HepG2 (cell line): ENCODE results near the gene CELF5. TPM values are rescaled to one million over a fixed set of nuclear protein-coding genes. Genes with fewer than 3 reads are reported as not detected.

Experiments used
- FOXA1 ChIP-seq, 2 experiments: fragments of 450-650 bp in 1 of 2; sonication (generic) in 1 of 2; formaldehyde crosslinking in 1 of 2; IDR thresholded peaks; 2 replicates each; pipeline versions ENCODE4 v1.4.0 to v1.6.1; 2016 to 2020; ENCODE audit warnings: missing genetic modification reagents in 1 of 2
- ISL2 ChIP-seq: sonication (generic); formaldehyde crosslinking; IDR thresholded peaks from 2 replicates; pipeline ENCODE4 v1.5.0; 2020; ENCODE audit warnings: missing genetic modification reagents
- MEF2D ChIP-seq: sonication (generic); formaldehyde crosslinking; IDR thresholded peaks from 2 replicates; pipeline ENCODE4 v1.5.1; 2020; ENCODE audit warnings: mild to moderate bottlenecking, missing genetic modification reagents
- NFE2 ChIP-seq: sonication (generic); formaldehyde crosslinking; IDR thresholded peaks from 2 replicates; pipeline ENCODE4 v1.4.0; 2020; ENCODE audit warnings: missing genetic modification reagents
- NR2F1 ChIP-seq, 2 experiments: fragments of 450-650 bp in 1 of 2; formaldehyde crosslinking in 1 of 2; IDR thresholded peaks; 2 replicates each; pipeline versions ENCODE4 v1.5.0 to v1.6.1; 2016 to 2020; ENCODE audit warnings: mild to moderate bottlenecking in 1 of 2, missing compliant biosample characterization in 1 of 2, missing genetic modification reagents in 1 of 2, moderate library complexity in 1 of 2
- NR2F2 ChIP-seq: IDR thresholded peaks from 2 replicates; pipeline ENCODE4 v1.6.1; 2012; ENCODE audit warnings: low read depth, inconsistent platforms, borderline replicate concordance
- POLR2A ChIP-seq, 2 experiments: IDR thresholded peaks; 2 replicates each; pipeline ENCODE4 v1.6.1; 2011; ENCODE audit warnings: low read depth in 2 of 2, low read length in 2 of 2, mild to moderate bottlenecking in 1 of 2, moderate library complexity in 1 of 2; ENCODE audit not compliant: insufficient read depth in 1 of 2
- PTBP1 ChIP-seq: fragments of 200-400 bp; formaldehyde crosslinking; IDR thresholded peaks from 2 replicates; pipeline ENCODE4 v1.6.1; 2018; ENCODE audit warnings: low read length, low read depth; ENCODE audit not compliant: poor library complexity, severe bottlenecking
- SOX6 ChIP-seq, 2 experiments: fragments of 450-650 bp in 1 of 2; sonication (generic) in 1 of 2; formaldehyde crosslinking in 1 of 2; IDR thresholded peaks; 2 replicates each; pipeline versions ENCODE4 v1.4.0 to v1.6.1; 2017 to 2020; ENCODE audit warnings: antibody characterized with exemption in 1 of 2, mild to moderate bottlenecking in 1 of 2, missing genetic modification reagents in 1 of 2
- STAG1 ChIP-seq: sonication (generic); formaldehyde crosslinking; IDR thresholded peaks from 2 replicates; pipeline ENCODE4 v1.4.0; 2020; ENCODE audit warnings: missing genetic modification reagents
- YEATS4 ChIP-seq: sonication (generic); formaldehyde crosslinking; IDR thresholded peaks from 2 replicates; pipeline ENCODE4 v1.4.0; 2020; ENCODE audit warnings: missing genetic modification reagents, borderline replicate concordance
- ZFP90 ChIP-seq: sonication (generic); formaldehyde crosslinking; IDR thresholded peaks from 2 replicates; pipeline ENCODE4 v1.8.0; 2022; ENCODE audit warnings: missing genetic modification reagents, mild to moderate bottlenecking, inconsistent platforms, borderline replicate concordance
- ZNF256 ChIP-seq: sonication (generic); formaldehyde crosslinking; conservative IDR thresholded peaks from 2 replicates; pipeline ENCODE4 v1.4.0; 2020; ENCODE audit warnings: missing genetic modification reagents
- ZNF468 ChIP-seq: sonication (generic); formaldehyde crosslinking; IDR thresholded peaks from 2 replicates; pipeline ENCODE4 v1.8.0; 2022; ENCODE audit warnings: mild to moderate bottlenecking, moderate library complexity, missing genetic modification reagents
- ZNF557 ChIP-seq: sonication (generic); formaldehyde crosslinking; IDR thresholded peaks from 2 replicates; pipeline ENCODE4 v1.4.0; 2020; ENCODE audit warnings: missing genetic modification reagents
- ZNF883 ChIP-seq: sonication (generic); formaldehyde crosslinking; IDR thresholded peaks from 2 replicates; pipeline ENCODE4 v1.5.1; 2020; ENCODE audit warnings: mild to moderate bottlenecking, missing genetic modification reagents; ENCODE audit errors: not compliant biosample characterization
- polyA plus RNA-seq, 8 experiments: library from polyadenylated mRNA; depleted of rRNA in 3 of 8; stranded (reverse) in 7 of 8; unstranded in 1 of 8; fragments of >200 nt; fragmentation: Illumina TruSeq in 4 of 8; extraction: Trizol in 4 of 8; gene quantifications; 2 replicates each; pipeline versions ENCODE4 v1.2.1 to v1.2.3, GENCODE V29; 2011 to 2016; ENCODE audit warnings: low read depth in 4 of 8, missing spikeins in 1 of 8, mixed read lengths in 1 of 8; ENCODE audit not compliant: insufficient read depth in 1 of 8
- total RNA-seq, 5 experiments: library from RNA; depleted of rRNA; stranded (reverse); fragments of >200 nt; fragmentation: Illumina TruSeq; extraction: Trizol; gene quantifications; 2 replicates each; pipeline ENCODE4 v1.2.3, GENCODE V29; 2016; ENCODE audit warnings: low read depth in 1 of 5
- TF ChIP-seq, protein P1 (sequence below): sonication (generic); formaldehyde crosslinking; IDR thresholded peaks from 2 replicates; pipeline ENCODE4 v1.5.0; 2020; ENCODE audit warnings: missing genetic modification reagents
- TF ChIP-seq, protein P2 (sequence below): IDR thresholded peaks from 2 replicates; pipeline ENCODE4 v1.6.1; 2012; ENCODE audit warnings: inconsistent platforms
- TF ChIP-seq, protein P3 (sequence below): sonication (generic); formaldehyde crosslinking; conservative IDR thresholded peaks from 2 replicates; pipeline ENCODE4 v1.4.0; 2020; ENCODE audit warnings: mild to moderate bottlenecking, missing genetic modification reagents, moderate library complexity
- TF ChIP-seq, protein P4 (sequence below): sonication (generic); formaldehyde crosslinking; IDR thresholded peaks from 2 replicates; pipeline ENCODE4 v1.5.1; 2020; ENCODE audit warnings: mild to moderate bottlenecking, missing genetic modification reagents, moderate library complexity

Gene CELF5
- total and polyA plus RNA-seq, 2 of the 13 experiments (the other 11 are each of a cell fraction or from before 2014, with no cell fraction given) = 0.31 to 0.84 TPM

DNA sequence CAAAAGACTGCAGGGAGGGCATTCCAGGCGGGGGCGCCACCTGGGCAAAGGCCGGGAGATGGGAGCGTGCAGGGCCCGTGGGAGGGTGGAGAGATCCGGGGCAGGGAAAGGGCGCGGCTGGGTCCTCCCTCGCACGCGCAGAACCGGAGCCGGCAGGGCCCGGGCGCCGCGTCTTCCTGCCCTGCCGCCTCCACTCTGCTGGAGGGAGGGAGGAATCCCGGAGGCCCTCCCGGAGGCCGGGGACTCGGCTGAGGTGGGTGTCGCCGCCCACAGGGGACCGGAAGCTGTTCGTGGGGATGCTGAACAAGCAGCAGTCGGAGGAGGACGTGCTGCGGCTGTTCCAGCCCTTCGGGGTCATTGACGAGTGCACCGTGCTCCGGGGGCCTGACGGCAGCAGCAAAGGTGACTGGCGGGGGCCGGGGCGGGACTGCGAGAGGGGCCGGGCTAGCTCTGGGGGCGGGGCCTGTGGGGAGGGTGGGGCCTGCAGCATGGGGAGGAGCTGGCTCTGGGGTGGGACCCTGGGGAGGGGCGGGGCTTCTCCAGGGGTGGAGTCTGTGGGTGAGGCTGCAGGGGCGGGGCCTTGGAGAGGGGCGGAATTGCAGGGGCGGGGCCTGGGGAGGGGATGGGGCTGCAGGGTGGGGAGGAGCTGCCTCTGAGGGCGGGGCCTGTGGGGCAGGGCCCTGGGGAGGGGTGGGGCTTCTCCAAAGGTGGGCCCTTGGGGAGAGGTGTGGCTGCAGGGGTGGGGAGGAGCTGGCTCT is 51.3 kb downstream of the CELF5 start (continued):
- TF ChIP-seq STAG1 (CRISPR knock-in tag) (peak; percentile 40), SOX6 (IDR thresholded peaks at IDR 0.05) (no peak), SOX6 (CRISPR knock-in tag; IDR thresholded peaks at IDR 0.05) (peak; percentile 25; the same call in 1 of the 2 replicates), FOXA1 (IDR thresholded peaks at IDR 0.05) (no peak), FOXA1 (CRISPR knock-in tag; IDR thresholded peaks at IDR 0.05) (no peak), POLR2A (IDR thresholded peaks at IDR 0.05; ENCODE audit: insufficient read depth in 1 of 2, low read depth in 2 of 2, low read length in 2 of 2) (peak in 1 of 2 experiments; percentile 48; a peak in 1 of 4 replicates), ZNF883 (CRISPR knock-in tag) (peak; percentile 76), ZFP90 (0 out of 2 replicates have a peak, but pooled peaks have one; percentile 83), ZNF557 (CRISPR knock-in tag) (no peak), YEATS4 (CRISPR knock-in tag) (peak; percentile 71), ZNF256 (0 out of 2 replicates have a peak, but pooled peaks have one; percentile 42), NR2F2 (no peak), PTBP1 (no peak), NR2F1 (CRISPR knock-in tag; IDR thresholded peaks at IDR 0.05) (peak in 1 of 2 experiments; percentile 11; a peak in 1 of 4 replicates), ZNF468 (CRISPR knock-in tag) (no peak), MEF2D (0 out of 2 replicates have a peak, but pooled peaks have one; percentile 51), NFE2 (no peak), ISL2 (CRISPR knock-in tag) (peak; percentile 31; the same call in 1 of the 2 replicates)
- TF ChIP-seq, protein P1, sequence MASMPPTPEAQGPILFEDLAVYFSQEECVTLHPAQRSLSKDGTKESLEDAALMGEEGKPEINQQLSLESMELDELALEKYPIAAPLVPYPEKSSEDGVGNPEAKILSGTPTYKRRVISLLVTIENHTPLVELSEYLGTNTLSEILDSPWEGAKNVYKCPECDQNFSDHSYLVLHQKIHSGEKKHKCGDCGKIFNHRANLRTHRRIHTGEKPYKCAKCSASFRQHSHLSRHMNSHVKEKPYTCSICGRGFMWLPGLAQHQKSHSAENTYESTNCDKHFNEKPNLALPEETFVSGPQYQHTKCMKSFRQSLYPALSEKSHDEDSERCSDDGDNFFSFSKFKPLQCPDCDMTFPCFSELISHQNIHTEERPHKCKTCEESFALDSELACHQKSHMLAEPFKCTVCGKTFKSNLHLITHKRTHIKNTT (CRISPR knock-in tag) = no peak
- TF ChIP-seq, protein P2, sequence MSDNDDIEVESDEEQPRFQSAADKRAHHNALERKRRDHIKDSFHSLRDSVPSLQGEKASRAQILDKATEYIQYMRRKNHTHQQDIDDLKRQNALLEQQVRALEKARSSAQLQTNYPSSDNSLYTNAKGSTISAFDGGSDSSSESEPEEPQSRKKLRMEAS = 0 out of 2 replicates have a peak, but pooled peaks have one; percentile 22
- TF ChIP-seq, protein P3, sequence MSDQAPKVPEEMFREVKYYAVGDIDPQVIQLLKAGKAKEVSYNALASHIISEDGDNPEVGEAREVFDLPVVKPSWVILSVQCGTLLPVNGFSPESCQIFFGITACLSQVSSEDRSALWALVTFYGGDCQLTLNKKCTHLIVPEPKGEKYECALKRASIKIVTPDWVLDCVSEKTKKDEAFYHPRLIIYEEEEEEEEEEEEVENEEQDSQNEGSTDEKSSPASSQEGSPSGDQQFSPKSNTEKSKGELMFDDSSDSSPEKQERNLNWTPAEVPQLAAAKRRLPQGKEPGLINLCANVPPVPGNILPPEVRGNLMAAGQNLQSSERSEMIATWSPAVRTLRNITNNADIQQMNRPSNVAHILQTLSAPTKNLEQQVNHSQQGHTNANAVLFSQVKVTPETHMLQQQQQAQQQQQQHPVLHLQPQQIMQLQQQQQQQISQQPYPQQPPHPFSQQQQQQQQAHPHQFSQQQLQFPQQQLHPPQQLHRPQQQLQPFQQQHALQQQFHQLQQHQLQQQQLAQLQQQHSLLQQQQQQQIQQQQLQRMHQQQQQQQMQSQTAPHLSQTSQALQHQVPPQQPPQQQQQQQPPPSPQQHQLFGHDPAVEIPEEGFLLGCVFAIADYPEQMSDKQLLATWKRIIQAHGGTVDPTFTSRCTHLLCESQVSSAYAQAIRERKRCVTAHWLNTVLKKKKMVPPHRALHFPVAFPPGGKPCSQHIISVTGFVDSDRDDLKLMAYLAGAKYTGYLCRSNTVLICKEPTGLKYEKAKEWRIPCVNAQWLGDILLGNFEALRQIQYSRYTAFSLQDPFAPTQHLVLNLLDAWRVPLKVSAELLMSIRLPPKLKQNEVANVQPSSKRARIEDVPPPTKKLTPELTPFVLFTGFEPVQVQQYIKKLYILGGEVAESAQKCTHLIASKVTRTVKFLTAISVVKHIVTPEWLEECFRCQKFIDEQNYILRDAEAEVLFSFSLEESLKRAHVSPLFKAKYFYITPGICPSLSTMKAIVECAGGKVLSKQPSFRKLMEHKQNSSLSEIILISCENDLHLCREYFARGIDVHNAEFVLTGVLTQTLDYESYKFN (CRISPR knock-in tag) = peak; percentile 32; the same call in 1 of the 2 replicates
- TF ChIP-seq, protein P4, sequence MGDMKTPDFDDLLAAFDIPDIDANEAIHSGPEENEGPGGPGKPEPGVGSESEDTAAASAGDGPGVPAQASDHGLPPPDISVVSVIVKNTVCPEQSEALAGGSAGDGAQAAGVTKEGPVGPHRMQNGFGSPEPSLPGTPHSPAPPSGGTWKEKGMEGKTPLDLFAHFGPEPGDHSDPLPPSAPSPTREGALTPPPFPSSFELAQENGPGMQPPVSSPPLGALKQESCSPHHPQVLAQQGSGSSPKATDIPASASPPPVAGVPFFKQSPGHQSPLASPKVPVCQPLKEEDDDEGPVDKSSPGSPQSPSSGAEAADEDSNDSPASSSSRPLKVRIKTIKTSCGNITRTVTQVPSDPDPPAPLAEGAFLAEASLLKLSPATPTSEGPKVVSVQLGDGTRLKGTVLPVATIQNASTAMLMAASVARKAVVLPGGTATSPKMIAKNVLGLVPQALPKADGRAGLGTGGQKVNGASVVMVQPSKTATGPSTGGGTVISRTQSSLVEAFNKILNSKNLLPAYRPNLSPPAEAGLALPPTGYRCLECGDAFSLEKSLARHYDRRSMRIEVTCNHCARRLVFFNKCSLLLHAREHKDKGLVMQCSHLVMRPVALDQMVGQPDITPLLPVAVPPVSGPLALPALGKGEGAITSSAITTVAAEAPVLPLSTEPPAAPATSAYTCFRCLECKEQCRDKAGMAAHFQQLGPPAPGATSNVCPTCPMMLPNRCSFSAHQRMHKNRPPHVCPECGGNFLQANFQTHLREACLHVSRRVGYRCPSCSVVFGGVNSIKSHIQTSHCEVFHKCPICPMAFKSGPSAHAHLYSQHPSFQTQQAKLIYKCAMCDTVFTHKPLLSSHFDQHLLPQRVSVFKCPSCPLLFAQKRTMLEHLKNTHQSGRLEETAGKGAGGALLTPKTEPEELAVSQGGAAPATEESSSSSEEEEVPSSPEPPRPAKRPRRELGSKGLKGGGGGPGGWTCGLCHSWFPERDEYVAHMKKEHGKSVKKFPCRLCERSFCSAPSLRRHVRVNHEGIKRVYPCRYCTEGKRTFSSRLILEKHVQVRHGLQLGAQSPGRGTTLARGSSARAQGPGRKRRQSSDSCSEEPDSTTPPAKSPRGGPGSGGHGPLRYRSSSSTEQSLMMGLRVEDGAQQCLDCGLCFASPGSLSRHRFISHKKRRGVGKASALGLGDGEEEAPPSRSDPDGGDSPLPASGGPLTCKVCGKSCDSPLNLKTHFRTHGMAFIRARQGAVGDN (CRISPR knock-in tag) = peak; percentile 75
